B cell (primary cell): ENCODE results near the gene KCNK7.

Experiments
- CTCF ChIP-seq: fragments of 200-600 bp; IDR thresholded peaks from one replicate; pipeline ENCODE4 v1.8.0; 2022; ENCODE audit warnings: antibody characterized with exemption, mild to moderate bottlenecking
- EZH2 ChIP-seq: IDR thresholded peaks from 2 replicates; pipeline ENCODE4 v1.6.1; 2012; ENCODE audit warnings: borderline replicate concordance, low read depth, mild to moderate bottlenecking, moderate library complexity, low read length; ENCODE audit not compliant: insufficient read depth, poor library complexity, severe bottlenecking

- TF ChIP-seq CTCF = no peak
- no peak for TF ChIP-seq EZH2
Measured at GRCh38 chr11:65555693-65556231, 39.8 kb downstream of the KCNK7 start.
